SK-N-MC (cell line): ENCODE results near the gene ZEB2.

Source experiments
- EZH2 ChIP-seq: fragments of 200-600 bp; sonication (generic); IDR thresholded peaks from one replicate; pipeline ENCODE4 v1.6.1; 2017; ENCODE audit warnings: antibody characterized with exemption
- FOXP2 ChIP-seq: optimal IDR thresholded peaks from 2 replicates; pipeline ENCODE3; 2011; ENCODE audit warnings: mild to moderate bottlenecking, moderate library complexity; ENCODE audit not compliant: insufficient read depth; ENCODE audit errors: extremely low read length, control extremely low read depth
- POLR2AphosphoS5 ChIP-seq: IDR thresholded peaks from 2 replicates; pipeline ENCODE4 v1.6.1; 2012; ENCODE audit warnings: mild to moderate bottlenecking, low read depth, low read length, borderline replicate concordance

DNA sequence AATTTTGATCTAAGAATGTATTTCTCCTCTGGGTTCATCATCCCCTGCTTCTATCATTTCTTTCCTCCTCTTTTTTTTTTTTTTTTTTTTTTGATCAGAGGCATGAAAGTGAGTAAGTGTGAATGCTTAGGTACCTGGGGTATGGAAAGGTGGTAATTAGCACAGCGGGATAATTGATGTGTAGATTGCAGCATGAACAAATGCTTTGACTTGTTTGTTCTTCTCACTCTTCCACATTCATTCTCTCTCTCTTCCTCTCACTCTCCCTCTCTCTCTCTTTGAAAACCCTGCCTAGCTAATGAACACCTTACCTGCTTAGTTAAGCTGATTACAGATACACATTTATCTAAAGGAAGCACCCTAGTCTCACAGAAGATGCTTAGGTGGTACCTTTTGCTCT, 74.7 kb downstream of the ZEB2 start:
- no peak for TF ChIP-seq POLR2AphosphoS5
- TF ChIP-seq EZH2 = no peak
- no peak for TF ChIP-seq FOXP2
